ENCODE measurements around the gene ATL2. TPM values are rescaled to one million over a fixed set of nuclear protein-coding genes. Genes with fewer than 3 reads are reported as not detected.
A peak's percentile ranks its signal among the peaks of the same experiment; 100 is the strongest.

The ATL2 gene
- total and polyA plus RNA-seq, 7 donors: 19.8 to 98.9 (median 59.2) TPM

DNA sequence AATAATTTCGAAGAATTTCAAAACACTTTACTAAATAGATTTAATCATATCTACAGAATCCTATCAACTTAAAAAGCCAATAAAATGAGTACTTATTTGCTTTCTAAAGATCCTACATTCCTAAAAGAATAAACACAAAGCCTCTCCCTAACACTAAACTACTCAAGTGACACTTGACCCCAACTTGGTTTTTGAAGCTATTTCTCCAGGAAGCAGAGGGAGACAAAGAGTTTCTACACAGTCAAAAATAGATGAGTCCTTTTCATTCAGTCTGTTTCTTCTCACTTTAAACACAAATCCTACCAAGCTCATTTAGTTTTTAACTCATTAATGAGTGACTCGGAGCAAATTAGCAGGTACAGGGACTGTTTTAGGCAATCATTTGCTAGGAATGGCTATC is 2.1 kb downstream of the ATL2 start:
- WGBS, 3 donors: 81 to 86% (median 83%) methylated on average over 2 of the region's 2 CpGs
- Histone ChIP-seq H3K27ac (peak overlapping the region; percentile 99), H3K4me3 (peak overlapping the region; percentile 96), H3K36me3 (ENCODE audit: insufficient read depth in 1 of 2, low read depth in 1 of 2) (no peaks in the 10 kb centered on the region), H3K9me3 (no peaks in the 10 kb centered on the region), H3K4me1 (peaks cover 37% of the 10 kb centered on the region), H3K27me3 (ENCODE audit: insufficient read depth in 3 of 3, low read length in 2 of 3) (no peaks in the 10 kb centered on the region)
- DNase-seq (no peak), ATAC-seq (no peak)
- TF ChIP-seq CTCF (IDR thresholded peaks at IDR 0.05): no peak
- intact Hi-C loops (cut with DNase I): loop anchor here (5.0 to 10.0 kb wide), 5 partner anchors 50 to 370 kb away; no protein-coding TSS in a partner anchor

DNA sequence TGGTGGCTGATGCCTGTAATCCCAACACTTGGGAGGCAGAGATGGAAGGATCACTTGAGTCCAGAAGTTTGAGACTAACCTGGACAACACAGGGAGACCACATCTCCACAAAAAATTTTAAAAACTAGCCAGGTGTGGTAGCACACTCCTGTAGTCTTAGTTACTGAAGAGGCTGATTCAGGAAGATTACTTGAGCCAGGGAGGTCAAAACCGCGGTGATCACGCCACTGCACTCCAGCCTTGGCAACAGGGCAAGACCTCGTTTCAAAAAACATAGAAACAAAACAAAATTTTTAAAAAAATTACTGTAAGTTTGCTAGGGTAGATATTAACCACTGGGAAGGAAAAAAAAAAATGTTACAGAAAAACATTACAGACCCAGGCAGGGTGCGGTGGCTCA is 5.8 kb downstream of the ATL2 start:
- no peak overlapping the region for H3K27ac ChIP-seq
- H3K4me1 ChIP-seq: peaks cover 37% of the 10 kb centered on the region
- no peak for DNase-seq
- H3K9me3 ChIP-seq: no peaks in the 10 kb centered on the region
- no peak overlapping the region for H3K4me3 ChIP-seq
- WGBS, 3 donors: 74 to 86% (median 75%) methylated on average over 5 of the region's 5 CpGs
- intact Hi-C loops (cut with DNase I): loop anchor here (10.0 kb wide), 3 partner anchors 46 to 374 kb away; no protein-coding TSS in a partner anchor
- no peak for TF ChIP-seq CTCF (IDR thresholded peaks at IDR 0.05)
- no peaks in the 10 kb centered on the region for H3K36me3 ChIP-seq (ENCODE audit: insufficient read depth in 1 of 2, low read depth in 1 of 2)
- no peak for ATAC-seq
- H3K27me3 ChIP-seq (ENCODE audit: insufficient read depth in 3 of 3, low read length in 2 of 3): no peaks in the 10 kb centered on the region

DNA sequence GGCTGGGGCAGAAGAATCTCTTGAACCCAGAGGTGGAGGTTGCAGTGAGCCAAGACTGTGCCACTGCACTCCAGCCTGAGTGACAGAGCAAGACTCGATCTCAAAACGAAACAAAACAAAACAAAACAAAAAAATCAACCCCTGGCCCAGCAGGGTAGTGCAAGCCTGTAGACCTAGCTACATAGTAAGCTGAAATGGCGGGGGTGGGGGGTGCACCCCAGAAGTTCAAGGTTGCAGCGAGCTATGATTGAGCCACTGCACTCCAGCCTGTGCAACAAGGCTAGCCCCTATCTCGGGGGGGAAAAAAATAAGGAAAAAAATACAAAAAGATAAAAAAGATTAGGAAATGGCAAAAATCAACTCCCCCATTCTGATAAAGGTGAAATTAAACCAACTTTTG is 6.4 kb downstream of the ATL2 start:
- ATAC-seq (no peak), DNase-seq (no peak)
- H3K9me3 ChIP-seq: no peaks in the 10 kb centered on the region
- no peaks in the 10 kb centered on the region for H3K27me3 ChIP-seq (ENCODE audit: insufficient read depth in 3 of 3, low read length in 2 of 3)
- H3K4me1 ChIP-seq: peaks cover 37% of the 10 kb centered on the region
- H3K4me3 ChIP-seq: no peak overlapping the region
- intact Hi-C loops (cut with DNase I): loop anchor here (10.0 kb wide), 3 partner anchors 46 to 374 kb away; no protein-coding TSS in a partner anchor
- H3K27ac ChIP-seq: no peak overlapping the region
- WGBS, 3 donors: 89 to 97% (median 97%) methylated on average over 5 of the region's 5 CpGs
- no peaks in the 10 kb centered on the region for H3K36me3 ChIP-seq (ENCODE audit: insufficient read depth in 1 of 2, low read depth in 1 of 2)
- TF ChIP-seq CTCF (IDR thresholded peaks at IDR 0.05): no peak

- no peak for DNase-seq
- H3K4me3 ChIP-seq: no peak overlapping the region
- peaks cover 28% of the 10 kb centered on the region for H3K4me1 ChIP-seq
- no peak for ATAC-seq
- intact Hi-C loops (cut with DNase I): loop anchor here in 1 of 2 donors (5.0 kb wide), 1 partner anchor 35 kb away; no protein-coding TSS in a partner anchor
- H3K27ac ChIP-seq: no peak overlapping the region
- H3K27me3 ChIP-seq (ENCODE audit: insufficient read depth in 3 of 3, low read length in 2 of 3): no peaks in the 10 kb centered on the region
- H3K36me3 ChIP-seq (ENCODE audit: insufficient read depth in 1 of 2, low read depth in 1 of 2): peaks cover 0 to 8% of the 10 kb centered on the region in 2 donors
- 48 to 58% (median 50%) methylated on average over 2 of the region's 2 CpGs for WGBS, 3 donors
- TF ChIP-seq CTCF (IDR thresholded peaks at IDR 0.05): no peak
- no peaks in the 10 kb centered on the region for H3K9me3 ChIP-seq
Measured at GRCh38 chr2:38362232-38362631, 14.8 kb downstream of the ATL2 start.

DNA sequence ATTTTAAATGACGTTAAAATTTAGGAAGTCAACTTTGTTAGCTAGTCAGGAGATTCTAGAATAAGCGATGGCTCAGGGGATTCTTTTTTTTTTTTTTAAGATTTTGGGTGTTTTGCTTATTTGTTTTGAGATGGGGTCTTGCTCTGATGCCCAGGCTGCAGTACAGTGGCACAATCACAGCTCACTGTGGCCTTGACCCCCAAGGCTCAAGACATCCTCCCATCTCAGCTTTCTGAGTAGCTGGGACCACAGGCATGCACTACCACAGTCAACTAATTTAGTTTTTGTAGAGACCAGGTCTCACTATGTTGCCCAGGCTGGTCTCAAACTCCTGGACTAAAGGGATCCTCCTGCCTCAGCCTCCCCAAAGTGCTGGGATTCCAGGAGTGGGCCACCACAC is 16.9 kb downstream of the ATL2 start:
- intact Hi-C loops (cut with DNase I): loop anchor here in 1 of 2 donors (5.0 kb wide), 1 partner anchor 33 kb away; no protein-coding TSS in a partner anchor
- H3K27ac ChIP-seq: no peak overlapping the region
- H3K36me3 ChIP-seq (ENCODE audit: insufficient read depth in 1 of 2, low read depth in 1 of 2): peaks cover 0 to 8% of the 10 kb centered on the region in 2 donors
- peaks cover 31% of the 10 kb centered on the region for H3K4me1 ChIP-seq
- H3K4me3 ChIP-seq: no peak overlapping the region
- ATAC-seq: no peak
- 79 to 100% (median 94%) methylated on average over 2 of the region's 2 CpGs for WGBS, 3 donors
- TF ChIP-seq CTCF (IDR thresholded peaks at IDR 0.05): no peak
- no peaks in the 10 kb centered on the region for H3K27me3 ChIP-seq (ENCODE audit: insufficient read depth in 3 of 3, low read length in 2 of 3)
- no peak for DNase-seq
- H3K9me3 ChIP-seq: no peaks in the 10 kb centered on the region
